RWPE1 (cell line): ENCODE data around the gene PTPRD.

Source experiments
- CTCF ChIA-PET: fragments of 350-600 bp; sonication (Branson Sonifier 250); formaldehyde crosslinking; extraction: SDS; loops from one replicate; lab custom pipeline; 2021; lab: Yijun Ruan, JAX
- POLR2A ChIA-PET: fragments of 400-600 bp; formaldehyde crosslinking; extraction: SDS; loops from one replicate; lab custom pipeline; 2020; ENCODE audit warnings: antibody characterized with exemption; ENCODE audit not compliant: low non-redundant PET; lab: Yijun Ruan, JAX
- DNase-seq: peaks from one replicate; pipeline ENCODE4 v3.0.0; 2012; ENCODE audit warnings: low spot score
- H3K27ac ChIP-seq: fragments of 450-650 bp; 2 replicates; pipeline ENCODE4 v1.5.1; 2017
- TF ChIP-seq, protein P1 (sequence below): fragments of 450-650 bp; conservative IDR thresholded peaks from 2 replicates; pipeline ENCODE4 v1.5.1; 2017; ENCODE audit warnings: low read depth, mild to moderate bottlenecking

Gene PTPRD

GRCh38 chr9:10268531-10269485 is 344.0 kb downstream of the PTPRD start:
- TF ChIP-seq, protein P1, sequence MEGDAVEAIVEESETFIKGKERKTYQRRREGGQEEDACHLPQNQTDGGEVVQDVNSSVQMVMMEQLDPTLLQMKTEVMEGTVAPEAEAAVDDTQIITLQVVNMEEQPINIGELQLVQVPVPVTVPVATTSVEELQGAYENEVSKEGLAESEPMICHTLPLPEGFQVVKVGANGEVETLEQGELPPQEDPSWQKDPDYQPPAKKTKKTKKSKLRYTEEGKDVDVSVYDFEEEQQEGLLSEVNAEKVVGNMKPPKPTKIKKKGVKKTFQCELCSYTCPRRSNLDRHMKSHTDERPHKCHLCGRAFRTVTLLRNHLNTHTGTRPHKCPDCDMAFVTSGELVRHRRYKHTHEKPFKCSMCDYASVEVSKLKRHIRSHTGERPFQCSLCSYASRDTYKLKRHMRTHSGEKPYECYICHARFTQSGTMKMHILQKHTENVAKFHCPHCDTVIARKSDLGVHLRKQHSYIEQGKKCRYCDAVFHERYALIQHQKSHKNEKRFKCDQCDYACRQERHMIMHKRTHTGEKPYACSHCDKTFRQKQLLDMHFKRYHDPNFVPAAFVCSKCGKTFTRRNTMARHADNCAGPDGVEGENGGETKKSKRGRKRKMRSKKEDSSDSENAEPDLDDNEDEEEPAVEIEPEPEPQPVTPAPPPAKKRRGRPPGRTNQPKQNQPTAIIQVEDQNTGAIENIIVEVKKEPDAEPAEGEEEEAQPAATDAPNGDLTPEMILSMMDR: peak; percentile 44

GRCh38 chr9:10265153-10265631 is 347.6 kb downstream of the PTPRD start:
- ChIA-PET CTCF (interaction anchor here (0.9 kb wide), 1 partner anchor 34 kb away, joined by 3 read pairs; no protein-coding TSS in a partner anchor), POLR2A (no interaction called here)
- no peak overlapping the region for H3K27ac ChIP-seq
- peak; percentile 36 for DNase-seq
- TF ChIP-seq, protein P1: no peak

More at GRCh38 chr9:10268531-10269485, 344.0 kb downstream of the PTPRD start:
- DNase-seq: peak; percentile 44
- POLR2A ChIA-PET: no interaction called here
- CTCF ChIA-PET: interaction anchor here (0.6 to 1.0 kb wide), 7 partner anchors 11 to 1118 kb away, joined by 3 to 9 read pairs (median 3); no protein-coding TSS in a partner anchor
- no peak overlapping the region for H3K27ac ChIP-seq

GRCh38 chr9:10260501-10260900 is 352.3 kb downstream of the PTPRD start:
- ChIA-PET POLR2A (no interaction called here), CTCF (no interaction called here)
- TF ChIP-seq, protein P1: no peak
- H3K27ac ChIP-seq: no peak overlapping the region
- DNase-seq: no peak

DNA sequence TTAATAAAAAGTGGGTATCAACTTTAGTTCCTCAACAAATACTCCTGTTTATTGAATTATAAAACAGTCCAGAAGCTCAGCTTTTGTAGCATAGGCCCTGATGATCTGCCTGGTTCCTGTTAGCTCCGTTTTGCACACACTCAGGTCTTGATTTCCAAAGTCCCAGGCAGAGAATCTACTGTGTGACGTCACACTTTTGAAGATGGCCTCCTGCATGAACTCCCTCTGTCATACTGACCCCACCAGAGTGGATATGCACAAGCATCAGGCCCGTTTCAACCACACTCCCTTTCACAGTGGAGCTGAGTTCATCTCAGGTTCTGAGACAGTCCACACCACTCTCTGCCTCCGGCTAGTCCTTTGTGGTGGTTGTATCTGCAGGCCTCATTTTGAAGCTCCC is 353.1 kb downstream of the PTPRD start:
- TF ChIP-seq, protein P1: no peak
- ChIA-PET POLR2A (no interaction called here), CTCF (interaction anchor here (0.6 kb wide), 1 partner anchor 957 kb away, joined by 3 read pairs; no protein-coding TSS in a partner anchor)
- H3K27ac ChIP-seq: no peak overlapping the region
- DNase-seq: no peak

GRCh38 chr9:10255758-10256157 is 357.0 kb downstream of the PTPRD start:
- CTCF ChIA-PET: interaction anchor here (0.6 kb wide), 1 partner anchor 449 kb away, joined by 5 read pairs; no protein-coding TSS in a partner anchor
- no peak for DNase-seq

DNA sequence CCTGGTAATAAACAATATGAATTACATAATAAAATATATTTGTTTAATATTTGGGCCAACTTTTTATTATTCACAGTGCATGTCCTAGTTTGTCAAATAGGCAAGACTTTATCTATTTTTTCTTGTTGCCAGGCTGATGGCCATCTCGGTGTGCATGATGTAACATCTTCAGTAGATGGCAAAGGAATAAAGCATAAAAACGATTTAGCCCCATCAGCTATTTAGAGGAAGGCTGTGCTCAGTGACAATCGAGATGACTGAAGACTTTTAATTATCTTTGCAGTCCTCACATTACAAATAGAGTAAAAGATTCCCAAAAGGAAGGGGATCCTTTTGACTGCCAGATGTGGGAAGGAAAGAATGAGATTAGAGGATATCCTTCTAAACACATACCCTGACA is 358.5 kb downstream of the PTPRD start:
- no peak for DNase-seq
- no peak overlapping the region for H3K27ac ChIP-seq
- ChIA-PET CTCF (no interaction called here), POLR2A (no interaction called here)
- TF ChIP-seq, protein P1: no peak

More at GRCh38 chr9:10255758-10256157, 357.0 kb downstream of the PTPRD start:
- TF ChIP-seq, protein P1: no peak
- POLR2A ChIA-PET: no interaction called here
- H3K27ac ChIP-seq: no peak overlapping the region
